Measurements from ENCODE around the gene OGDHL. TPM values are rescaled to one million over a fixed set of nuclear protein-coding genes. Genes with fewer than 3 reads are reported as not detected.
A peak's percentile ranks its signal among the peaks of the same experiment; 100 is the strongest.
"Not testable (repeated sequence)": the region's sequence is repeated elsewhere in the genome, so short reads cannot be mapped to it uniquely, and the experiment has no call there.

Gene OGDHL
- polyA plus RNA-seq, 1 donor = 45.7 TPM

DNA sequence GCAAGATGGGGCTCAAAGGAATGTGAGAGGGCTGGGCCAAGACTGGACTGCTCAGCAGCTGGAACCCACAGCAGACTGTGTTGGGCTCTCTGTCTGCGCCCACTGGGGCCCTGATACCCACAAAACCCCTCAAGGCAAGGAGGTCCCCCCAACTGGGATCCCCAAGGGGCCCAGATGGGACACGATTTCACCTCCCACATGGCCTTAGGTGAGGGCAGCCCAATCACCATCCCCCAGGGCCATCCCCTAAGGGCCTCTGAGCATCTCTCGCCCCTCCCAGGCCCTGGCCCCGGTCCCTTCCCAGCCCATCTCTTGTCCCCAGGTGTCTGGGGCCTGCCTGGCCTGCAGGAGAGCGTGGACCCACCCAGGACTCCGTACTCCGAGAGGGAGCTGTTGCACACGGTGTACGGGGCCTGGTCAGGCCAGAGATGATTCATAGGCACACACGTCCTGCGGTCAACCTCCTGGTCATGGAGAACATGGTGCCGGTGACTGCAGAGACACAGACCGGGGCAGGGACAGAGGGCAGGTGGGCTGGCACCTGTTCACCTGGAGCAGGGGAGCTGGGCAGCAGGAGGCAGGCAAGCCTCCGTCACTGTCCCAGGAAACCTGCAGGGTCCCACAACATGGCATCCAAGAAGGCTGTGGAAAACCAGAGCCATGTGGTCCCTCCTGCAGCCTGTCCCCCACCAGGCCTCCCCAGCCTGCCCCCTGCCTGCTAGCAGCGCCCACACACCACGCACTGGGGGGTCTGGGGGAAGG, 21.6 kb downstream of the OGDHL start:
- DNase-seq = no peak

DNA sequence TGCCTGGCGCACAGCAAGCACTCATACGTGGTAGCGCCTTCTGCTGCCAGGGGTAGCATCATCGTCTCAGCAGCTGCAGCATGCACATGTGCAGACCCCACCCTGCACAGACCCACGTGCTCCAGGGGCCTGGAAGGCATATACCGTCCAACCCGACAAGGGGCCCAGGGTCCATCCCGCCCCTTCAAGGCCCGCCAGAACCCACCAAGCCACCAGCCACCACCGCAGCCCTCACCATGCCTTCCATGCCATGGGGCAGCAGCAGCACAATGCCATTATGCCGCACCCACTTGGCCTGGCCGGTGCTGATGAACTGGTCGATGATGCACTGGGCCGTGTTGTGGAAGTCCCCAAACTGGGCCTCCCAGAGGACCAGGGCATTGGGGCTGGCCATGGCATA, 22.7 kb downstream of the OGDHL start:
- no peak for DNase-seq

DNA sequence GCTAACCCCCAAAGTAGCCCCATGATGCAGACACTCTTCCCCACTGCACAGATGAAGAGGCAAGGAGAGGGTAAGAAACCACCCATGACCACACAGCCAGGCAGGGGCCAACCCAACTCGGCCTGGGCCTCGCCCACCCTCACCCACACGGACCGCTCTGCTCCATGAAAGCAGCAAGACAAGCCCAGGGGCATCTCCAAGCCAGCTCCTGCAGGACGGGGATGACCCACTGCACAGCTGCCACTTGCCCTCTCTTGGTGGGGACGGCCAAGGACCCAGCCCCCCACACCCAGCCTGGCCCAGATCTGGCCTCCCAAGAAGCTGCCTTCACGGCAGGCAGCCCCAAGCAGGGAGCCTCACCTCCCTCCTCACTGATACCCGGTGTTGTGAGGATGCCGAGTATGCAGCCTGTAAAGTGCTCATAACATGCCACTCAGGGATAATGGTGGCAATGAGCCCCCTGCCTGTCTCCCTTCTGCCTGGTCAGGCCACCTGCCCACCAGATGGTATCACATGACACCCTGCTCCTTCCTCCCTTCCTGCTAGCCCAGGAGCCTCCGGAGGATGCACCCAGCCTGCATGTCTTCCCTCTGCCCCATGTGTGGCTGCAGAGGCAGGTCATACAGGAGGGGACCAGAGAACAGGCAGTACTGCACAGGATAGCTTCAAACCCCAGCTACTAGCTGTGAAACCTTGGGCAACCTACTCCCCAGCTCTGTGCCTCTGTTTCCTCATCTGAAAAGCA, 23.3 kb downstream of the OGDHL start:
- DNase-seq = no peak

DNA sequence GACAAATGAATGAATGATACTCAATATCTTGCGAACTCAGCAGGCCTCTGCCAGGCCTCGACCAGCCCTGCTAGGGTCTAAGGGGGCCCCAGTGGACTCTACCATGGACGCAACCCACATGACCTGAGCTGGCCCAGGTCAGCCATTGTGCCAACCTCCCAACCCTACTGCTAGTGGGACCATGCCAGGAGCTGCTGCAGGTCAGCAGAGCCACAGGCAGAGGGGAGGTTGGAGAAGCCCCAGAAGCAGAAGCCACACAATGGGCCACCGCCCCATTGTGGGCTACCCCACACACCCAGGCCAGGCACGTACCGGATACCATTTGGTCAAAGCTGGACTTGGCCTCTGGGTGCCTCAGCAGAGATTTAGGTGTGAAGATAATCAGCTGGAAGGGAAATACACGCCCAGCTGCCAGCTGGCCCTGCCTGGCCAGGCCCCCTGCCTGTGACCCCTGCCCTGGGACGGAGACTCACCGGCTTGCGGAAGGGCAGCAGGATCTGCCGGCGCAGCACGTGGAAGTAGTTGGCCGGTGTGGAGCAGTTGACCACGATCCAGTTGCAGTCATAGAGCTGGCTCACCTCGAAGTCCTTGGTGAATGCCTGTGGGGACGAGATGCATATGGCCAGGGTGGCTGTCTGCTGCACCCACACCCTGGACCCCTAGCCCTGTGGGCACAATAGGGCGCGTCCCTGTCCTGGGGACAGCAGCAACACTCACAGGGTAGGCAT, 24.5 kb downstream of the OGDHL start:
- no peak for DNase-seq

DNA sequence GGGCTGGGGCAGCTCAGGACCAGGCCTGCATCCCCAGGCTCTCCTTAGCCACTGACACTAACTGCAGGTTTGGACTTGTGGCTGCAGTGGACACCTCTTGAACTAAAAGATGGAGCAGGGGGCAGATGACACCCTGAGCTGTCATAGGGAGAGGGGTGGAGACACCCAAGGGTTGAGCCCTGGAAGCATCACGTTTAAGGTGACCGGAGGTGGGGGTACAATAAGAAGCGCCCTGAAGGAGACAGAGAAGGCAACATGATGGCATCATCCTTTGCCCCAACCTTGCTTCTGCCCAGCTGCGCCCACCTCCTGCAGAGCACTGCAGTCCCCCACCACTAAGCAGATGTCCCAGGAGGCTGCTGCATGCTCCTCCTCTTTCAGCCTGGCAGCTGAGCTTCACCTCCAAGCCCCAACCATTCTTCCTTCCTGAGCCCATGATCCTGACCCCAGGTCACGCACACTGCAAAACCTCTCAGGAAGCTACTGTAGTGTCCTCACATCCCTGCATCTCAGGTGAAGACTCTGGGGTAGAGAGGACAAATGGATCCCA, 25.5 kb downstream of the OGDHL start:
- no peak for DNase-seq

DNA sequence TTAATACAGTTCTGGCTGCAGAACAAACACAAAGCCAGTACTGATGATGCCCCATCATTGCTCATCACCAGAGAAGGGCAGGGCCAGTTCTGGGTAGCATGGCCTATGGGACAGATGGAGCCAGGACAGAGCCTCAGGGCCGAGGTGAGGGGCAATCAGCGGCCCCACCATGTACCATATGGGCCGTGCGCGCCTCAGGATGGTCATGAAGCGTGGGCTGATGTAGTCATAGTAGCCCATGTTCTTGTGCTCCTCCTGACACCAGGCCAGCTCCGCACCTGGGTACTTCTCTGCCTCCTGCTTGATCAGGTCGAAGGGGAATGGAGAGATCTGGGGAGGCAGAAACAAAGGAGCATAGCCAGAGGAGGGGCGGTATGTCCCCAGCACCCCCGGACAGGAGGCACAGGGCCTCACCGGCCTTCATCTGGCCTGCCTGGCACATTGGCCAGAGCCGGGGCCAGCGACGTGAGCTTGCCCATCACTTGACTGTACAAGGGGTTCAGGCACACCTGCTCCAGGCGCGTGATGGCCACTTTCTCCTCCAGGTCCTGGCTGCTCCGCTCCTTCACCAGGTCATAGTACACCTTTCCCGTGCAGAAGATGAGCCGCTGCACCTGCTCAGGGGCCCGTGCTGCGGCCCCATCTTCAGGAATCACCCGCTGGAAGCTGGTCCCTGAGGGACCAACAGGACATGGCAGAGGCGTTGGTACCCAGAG, 26.1 kb downstream of the OGDHL start:
- no peak for DNase-seq

DNA sequence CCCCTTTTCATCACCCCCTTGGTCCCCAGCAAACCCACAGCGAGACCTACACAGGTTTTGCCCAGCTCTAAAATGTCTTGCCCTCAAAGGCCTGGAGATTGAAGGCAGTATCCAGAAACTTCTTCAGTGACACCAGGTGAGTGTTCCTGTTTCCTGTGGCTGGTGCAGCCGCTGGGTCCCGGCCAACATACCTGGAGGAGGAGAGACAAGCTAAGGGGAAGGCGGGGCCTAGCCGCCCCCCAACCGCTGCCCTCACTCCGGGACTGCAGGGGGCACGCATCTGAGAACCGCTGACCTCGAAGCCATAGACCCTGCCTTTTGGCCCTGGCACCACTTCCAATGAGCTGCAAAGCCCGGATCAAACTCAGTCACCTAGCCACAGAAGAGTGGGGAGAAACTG, 27.0 kb downstream of the OGDHL start:
- DNase-seq = no peak

DNA sequence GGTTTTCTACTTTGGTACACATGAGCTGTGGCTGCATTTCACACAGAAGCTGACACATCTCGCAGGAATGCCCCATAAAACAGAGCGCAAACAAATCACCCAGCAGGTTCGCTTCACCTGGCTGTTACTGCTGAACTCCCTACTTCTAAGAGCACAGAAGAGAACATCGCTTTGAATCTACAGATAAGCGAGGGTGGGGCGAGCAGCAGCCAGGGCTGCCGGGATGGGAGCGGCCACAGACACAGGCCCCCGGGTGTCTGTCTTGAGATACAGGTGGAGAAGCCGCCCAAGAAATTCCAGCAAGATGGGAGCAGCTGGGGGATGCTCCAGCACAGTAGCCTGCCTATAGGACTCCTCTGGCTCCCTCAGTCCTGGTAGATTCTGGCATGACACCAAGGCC, 27.4 kb downstream of the OGDHL start:
- DNase-seq = no peak

DNA sequence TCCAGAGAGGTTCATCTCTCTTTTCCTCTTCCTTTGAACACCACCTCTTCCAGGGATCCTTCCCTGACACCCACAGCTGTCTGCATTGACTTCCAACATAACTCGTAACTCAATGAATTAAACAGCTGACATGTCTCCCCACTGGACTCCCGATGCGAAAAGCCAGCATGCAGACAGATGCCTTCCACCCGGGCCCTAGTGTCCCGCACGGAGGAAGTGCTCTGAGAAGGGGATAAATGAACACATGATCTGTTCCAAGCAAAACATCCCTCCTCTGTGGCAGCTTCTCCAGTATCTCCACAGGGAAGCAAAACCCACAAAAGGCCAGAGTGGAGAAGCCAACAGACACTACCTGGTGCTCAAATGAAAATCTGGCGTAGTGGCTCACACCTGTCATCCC, 28.3 kb downstream of the OGDHL start:
- DNase-seq = no peak

DNA sequence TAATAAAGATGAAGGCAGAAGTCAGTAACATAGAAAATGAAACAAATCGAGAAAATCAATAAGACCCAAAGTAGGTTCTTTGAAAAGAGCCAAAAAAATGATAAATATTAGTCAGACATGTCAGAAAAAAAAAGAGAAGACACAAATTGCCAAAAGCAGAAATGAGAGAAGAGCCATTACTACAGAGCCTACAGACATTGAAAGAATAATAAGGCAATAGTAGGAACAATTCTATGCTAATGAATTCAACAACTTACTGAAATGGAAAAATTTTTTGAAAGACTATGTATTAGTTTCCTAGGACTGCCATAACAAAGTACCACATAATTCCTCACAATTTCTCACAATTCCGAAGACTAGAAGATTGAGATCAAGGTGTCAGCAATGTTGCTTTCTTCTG, 35.5 kb downstream of the OGDHL start:
- no peak for DNase-seq

DNA sequence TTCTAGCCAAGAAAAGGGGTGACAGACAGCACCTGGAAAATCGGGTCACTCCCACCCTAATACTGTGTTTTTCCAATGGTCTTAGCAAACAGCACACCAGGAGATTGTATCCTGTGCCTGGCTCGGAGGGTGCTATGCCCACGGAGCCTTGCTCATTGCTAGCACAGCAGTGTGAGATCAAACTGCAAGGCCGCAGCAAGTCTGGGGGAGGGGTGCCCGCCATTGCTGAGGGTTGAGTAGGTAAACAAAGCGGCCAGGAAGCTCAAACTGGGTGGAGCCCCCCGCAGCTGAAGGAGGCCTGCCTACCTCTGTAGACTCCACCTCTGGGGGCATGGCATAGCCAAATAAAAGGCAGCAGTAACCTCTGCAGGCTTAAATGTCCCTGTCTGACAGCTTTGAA, 47.0 kb downstream of the OGDHL start:
- DNase-seq = not testable (repeated sequence)

DNA sequence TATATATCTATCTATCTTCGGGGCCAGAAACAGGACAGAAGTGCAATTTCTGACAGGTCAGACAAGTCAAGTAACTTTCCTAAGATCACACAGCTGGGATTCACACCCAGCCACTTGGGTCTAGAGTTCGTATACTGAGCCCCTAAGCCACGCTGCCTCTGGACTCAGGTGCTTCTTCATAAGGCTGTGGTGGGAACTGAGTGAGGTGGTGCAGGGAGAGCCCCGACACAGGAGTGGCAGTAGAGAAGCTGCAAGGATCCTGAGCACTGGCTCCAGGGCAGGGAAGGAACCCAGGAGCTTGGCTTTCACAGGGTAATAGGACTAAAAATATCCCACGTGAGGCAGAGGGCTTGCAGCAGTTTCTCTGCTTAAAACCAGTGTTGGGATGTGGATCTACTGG, 48.9 kb downstream of the OGDHL start:
- no peak for DNase-seq

DNA sequence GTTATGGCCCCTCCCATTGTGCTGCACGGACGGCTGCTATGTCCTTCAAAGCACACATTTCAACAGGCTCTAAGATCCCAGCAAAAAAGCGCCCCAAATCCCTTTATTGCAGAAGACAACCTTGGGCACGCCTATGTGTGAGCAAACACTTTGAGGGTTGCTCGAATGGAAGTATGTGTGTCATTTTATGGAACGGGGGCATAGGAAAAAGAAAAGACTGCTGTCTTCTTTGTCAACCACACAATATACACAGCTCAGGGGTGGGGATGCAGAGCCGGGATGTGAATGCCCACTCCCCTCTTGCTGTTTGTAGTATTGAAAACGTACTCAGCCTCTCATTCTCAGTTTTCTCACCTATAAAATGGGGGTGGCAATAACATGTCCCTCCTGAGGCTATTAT, 50.6 kb downstream of the OGDHL start:
- DNase-seq = no peak

DNA sequence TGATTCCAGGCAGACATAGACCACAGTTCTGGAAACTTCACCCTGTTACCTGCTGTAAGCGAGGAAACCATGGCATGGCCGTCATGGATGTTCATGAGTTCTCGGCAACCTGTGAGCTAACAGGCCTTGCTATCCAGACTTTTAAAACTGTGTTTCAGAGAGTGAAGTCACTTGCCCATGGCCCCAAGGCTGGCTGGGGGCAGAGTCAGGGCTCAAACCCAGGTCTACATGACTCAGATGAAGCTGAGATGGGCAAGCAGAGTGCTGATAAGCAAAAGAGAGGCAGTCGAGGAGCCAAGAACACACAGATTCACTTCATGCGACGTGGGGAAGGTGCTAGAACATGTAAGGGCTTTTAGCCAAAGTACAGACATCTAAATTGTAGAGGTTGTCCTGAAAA, 51.2 kb downstream of the OGDHL start:
- no peak for DNase-seq

DNA sequence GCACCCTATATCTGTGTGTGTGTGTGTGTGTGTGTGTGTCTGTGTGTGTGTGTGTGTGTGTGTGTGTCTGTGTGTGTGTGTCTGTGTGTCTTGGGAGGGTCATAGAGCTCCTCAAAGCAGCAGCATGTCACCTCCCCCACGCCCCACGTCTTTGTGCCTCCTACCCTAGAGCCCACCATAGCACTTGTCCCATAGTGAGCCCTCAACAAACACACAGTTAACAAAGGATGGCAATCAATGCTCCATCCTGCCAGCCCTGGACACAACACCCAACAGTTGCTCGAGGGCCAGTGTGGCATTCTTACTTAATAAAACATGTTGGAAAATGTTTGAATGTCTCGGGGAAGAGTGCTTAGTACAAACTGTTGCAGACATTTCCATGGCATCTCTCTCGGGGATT, 52.2 kb downstream of the OGDHL start:
- no peak for DNase-seq

DNA sequence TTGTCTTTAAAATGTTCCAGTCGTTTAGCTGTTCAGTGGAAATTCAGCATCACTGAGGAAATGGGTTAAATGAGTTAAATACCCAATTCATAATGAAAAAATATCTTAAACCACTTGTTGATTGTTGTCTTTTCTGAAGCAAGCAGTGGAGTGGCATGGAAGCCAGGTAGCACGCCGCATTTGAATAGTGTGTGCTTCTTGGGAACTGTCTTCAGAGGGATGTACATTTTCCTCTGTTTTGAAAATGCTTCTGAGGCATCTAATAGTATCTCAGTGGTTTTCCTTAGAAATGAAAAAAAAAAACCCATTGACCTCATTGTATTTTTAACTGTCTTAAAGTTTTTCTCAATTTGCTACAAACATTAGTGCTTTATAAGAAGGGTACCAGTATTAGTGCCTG, 54.5 kb downstream of the OGDHL start:
- DNase-seq = no peak

DNA sequence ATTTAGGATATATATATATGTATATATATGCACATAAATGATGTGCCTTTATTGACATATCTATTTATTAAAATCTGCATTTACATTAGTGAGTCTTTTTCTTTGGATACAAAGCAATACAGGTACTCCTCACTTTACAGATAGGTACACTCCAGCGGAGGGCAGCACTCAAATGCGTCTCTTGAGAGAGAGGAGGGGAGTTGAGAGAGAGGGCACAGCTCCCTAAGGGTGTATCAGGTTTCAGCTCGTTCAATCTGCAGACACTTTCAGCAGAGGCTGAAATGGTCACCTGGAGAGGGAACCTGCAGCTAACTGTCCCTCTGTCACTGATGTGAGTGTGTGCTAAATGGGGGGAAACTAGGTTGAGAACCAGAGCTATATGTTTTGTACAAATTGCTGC, 61.1 kb downstream of the OGDHL start:
- DNase-seq = peak; percentile 19

DNA sequence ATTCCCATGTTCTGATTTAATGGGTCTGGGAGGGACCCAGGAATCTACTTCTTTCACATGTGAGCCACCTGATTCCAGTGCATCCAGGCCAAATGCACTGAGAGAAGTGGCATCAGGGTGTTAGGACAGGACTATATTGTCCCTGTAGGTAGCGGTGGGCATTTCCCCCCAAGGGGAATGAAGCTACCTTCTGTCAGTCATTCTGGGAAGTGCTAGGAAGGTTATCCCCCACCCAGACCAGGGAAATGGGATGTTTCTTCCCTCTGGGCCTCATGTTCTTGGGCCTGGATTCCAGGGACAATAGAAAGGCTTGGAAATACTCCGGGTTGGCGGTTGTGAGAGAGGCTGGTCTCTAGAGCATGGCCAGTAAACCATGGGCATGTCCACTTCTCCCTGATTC, 61.9 kb downstream of the OGDHL start:
- DNase-seq = no peak

DNA sequence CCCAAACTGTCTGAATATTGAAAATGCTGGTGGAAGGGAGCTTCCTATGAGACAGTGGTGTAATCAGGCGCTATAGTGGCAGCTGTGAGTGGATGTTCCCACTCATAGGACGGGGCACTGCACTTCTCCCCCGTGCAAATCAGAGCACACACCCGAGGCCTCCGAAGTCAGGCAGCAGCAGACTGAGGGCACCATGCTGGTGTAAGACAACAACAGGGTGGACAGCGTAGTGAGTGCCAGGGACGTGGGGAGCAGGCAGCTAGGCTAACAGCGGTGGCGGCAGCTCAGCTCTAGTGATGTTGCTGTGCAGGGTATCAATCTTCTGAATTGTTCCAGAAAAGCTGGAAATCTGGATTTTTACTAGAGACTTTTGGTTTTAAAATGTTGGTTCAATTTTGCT, 63.4 kb downstream of the OGDHL start:
- DNase-seq = no peak

DNA sequence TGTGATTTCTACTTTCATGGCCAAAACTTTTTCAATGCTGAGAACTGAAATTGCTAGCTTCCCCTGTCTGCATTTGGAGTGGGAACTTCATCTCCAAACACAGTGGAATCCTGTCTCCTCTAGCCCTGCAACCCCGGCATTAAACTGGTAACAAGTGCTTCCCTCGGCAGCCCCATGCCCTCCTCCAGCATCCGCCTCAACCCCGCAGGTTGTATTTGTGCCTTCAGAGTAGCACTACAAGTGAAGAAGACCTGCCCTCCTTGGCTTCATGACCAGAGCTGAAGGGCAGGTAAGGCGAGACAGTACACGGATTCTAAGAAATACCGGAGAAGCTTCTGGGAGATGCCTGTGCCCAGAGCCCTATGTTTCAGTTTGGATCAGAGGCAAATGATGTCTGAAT, 65.8 kb downstream of the OGDHL start:
- no peak for DNase-seq

DNA sequence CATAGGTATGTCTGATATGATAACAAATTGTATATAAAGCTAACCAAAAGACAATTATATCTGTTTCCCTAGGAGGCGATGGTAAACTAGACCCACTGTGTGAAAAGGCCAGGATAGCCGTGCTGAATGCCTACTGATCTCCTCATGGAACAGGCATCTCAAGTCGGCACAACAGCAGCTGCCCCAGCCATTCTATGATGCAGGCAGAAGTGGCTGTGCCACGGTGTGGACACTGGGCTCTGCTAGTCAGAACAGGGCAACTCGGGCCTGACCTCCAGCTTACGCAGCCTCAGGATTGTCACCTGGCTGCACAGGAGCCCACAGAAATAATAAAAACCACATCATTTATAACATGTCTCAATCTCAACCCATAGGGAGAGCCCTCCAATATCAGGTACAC, 67.7 kb downstream of the OGDHL start:
- DNase-seq = no peak

DNA sequence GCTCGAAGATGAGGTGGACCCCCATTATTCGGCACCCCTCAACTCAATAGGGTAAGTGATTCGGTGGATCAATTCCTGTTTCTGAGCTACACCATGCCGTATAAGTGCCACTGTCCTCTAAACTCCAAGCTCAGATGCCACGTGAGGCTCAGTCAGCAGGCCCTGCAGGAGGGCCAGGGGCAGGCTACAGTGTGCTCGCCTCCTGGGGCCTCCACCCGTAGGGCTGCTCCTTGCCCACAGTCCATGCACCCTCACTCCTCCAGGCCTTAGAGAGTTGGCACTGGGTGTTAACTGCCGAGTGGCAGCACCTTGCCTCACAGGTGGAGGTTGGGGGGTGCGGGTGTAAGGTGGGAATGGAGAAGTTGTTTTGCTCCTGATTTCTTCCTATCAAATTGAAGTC, 70.5 kb downstream of the OGDHL start:
- DNase-seq = no peak

Data from left kidney (tissue), 2 donors.